ENCODE results near the gene OBP2A.

GRCh38 chr9:135506327-135507103 is 39.4 kb upstream of the OBP2A start:
- TF ChIP-seq CTCF (IDR thresholded peaks at IDR 0.05; ENCODE audit: low read length) (no peak), EZH2 (IDR thresholded peaks at IDR 0.05; ENCODE audit: borderline replicate concordance, low read length) (no peak)

Data from OCI-LY1 (cell line).